ENCODE measurements around the gene ARID5B.

ARID5B gene

DNA sequence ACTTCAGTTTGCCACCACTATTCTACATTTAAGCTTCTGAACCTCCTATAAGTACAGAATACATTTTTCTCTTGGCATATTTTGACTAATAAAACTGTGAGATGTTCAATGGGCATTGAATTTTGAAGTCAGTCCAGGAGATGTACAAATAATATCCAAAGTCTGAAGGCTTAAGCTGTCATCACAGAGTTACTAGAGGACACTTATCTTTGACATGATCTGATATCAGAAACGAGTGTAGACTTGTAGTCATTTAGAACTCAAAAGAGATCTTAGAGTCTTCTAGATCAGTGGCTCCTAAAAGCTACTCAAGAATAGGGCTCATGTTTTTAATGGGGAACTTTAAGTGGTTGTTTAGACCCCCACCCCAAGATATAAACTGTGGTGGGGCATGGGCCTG, 160.5 kb downstream of the ARID5B start:
- ATAC-seq (ENCODE audit: insufficient read depth, low read depth) (no peak), DNase-seq (no peak)
- no peaks in the 10 kb centered on the region for H4K20me1 ChIP-seq (ENCODE audit: insufficient read depth, low read length)
- H3K9me3 ChIP-seq (ENCODE audit: insufficient read depth, low read length, severe bottlenecking): no peaks in the 10 kb centered on the region
- no peak overlapping the region for H2AFZ ChIP-seq (ENCODE audit: low read depth, low read length)
- H3K4me2 ChIP-seq (ENCODE audit: insufficient read depth, low read length): no peak overlapping the region
- no peaks in the 10 kb centered on the region for H3K4me1 ChIP-seq (ENCODE audit: insufficient read depth, low read length)
- no peaks in the 10 kb centered on the region for H3K27me3 ChIP-seq (ENCODE audit: insufficient read depth, low read length, poor library complexity)
- no peak for TF ChIP-seq EZH2 (IDR thresholded peaks at IDR 0.05; ENCODE audit: borderline replicate concordance, low read depth, low read length, severe bottlenecking)
- TF ChIP-seq, protein P1, sequence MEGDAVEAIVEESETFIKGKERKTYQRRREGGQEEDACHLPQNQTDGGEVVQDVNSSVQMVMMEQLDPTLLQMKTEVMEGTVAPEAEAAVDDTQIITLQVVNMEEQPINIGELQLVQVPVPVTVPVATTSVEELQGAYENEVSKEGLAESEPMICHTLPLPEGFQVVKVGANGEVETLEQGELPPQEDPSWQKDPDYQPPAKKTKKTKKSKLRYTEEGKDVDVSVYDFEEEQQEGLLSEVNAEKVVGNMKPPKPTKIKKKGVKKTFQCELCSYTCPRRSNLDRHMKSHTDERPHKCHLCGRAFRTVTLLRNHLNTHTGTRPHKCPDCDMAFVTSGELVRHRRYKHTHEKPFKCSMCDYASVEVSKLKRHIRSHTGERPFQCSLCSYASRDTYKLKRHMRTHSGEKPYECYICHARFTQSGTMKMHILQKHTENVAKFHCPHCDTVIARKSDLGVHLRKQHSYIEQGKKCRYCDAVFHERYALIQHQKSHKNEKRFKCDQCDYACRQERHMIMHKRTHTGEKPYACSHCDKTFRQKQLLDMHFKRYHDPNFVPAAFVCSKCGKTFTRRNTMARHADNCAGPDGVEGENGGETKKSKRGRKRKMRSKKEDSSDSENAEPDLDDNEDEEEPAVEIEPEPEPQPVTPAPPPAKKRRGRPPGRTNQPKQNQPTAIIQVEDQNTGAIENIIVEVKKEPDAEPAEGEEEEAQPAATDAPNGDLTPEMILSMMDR (IDR thresholded peaks at IDR 0.05; ENCODE audit: borderline replicate concordance, extremely low read depth, low read length, poor library complexity, severe bottlenecking): no peak
- no peak overlapping the region for H3K4me3 ChIP-seq (ENCODE audit: low read depth in 1 of 2, low read length in 2 of 2)
- no peak overlapping the region for H3K27ac ChIP-seq (ENCODE audit: low read length)
- no peaks in the 10 kb centered on the region for H3K36me3 ChIP-seq (ENCODE audit: insufficient read depth, low read length)
- no peaks in the 10 kb centered on the region for H3K79me2 ChIP-seq (ENCODE audit: insufficient read depth, low read length)
- H3K9ac ChIP-seq (ENCODE audit: low read depth, low read length): no peak overlapping the region

- DNase-seq (no peak), ATAC-seq (ENCODE audit: insufficient read depth, low read depth) (no peak)
- no peaks in the 10 kb centered on the region for H3K4me1 ChIP-seq (ENCODE audit: insufficient read depth, low read length)
- H3K9ac ChIP-seq (ENCODE audit: low read depth, low read length): no peak overlapping the region
- H3K27me3 ChIP-seq (ENCODE audit: insufficient read depth, low read length, poor library complexity): no peaks in the 10 kb centered on the region
- H3K27ac ChIP-seq (ENCODE audit: low read length): no peak overlapping the region
- no peaks in the 10 kb centered on the region for H3K9me3 ChIP-seq (ENCODE audit: insufficient read depth, low read length, severe bottlenecking)
- no peak overlapping the region for H2AFZ ChIP-seq (ENCODE audit: low read depth, low read length)
- no peaks in the 10 kb centered on the region for H4K20me1 ChIP-seq (ENCODE audit: insufficient read depth, low read length)
- H3K4me2 ChIP-seq (ENCODE audit: insufficient read depth, low read length): no peak overlapping the region
- no peaks in the 10 kb centered on the region for H3K36me3 ChIP-seq (ENCODE audit: insufficient read depth, low read length)
- H3K4me3 ChIP-seq (ENCODE audit: low read depth in 1 of 2, low read length in 2 of 2): no peak overlapping the region
- no peaks in the 10 kb centered on the region for H3K79me2 ChIP-seq (ENCODE audit: insufficient read depth, low read length)
- TF ChIP-seq, protein P1 (IDR thresholded peaks at IDR 0.05; ENCODE audit: borderline replicate concordance, extremely low read depth, low read length, poor library complexity, severe bottlenecking): no peak
- no peak for TF ChIP-seq EZH2 (IDR thresholded peaks at IDR 0.05; ENCODE audit: borderline replicate concordance, low read depth, low read length, severe bottlenecking)
Measured at GRCh38 chr10:62062752-62063512, 161.4 kb downstream of the ARID5B start.

DNA sequence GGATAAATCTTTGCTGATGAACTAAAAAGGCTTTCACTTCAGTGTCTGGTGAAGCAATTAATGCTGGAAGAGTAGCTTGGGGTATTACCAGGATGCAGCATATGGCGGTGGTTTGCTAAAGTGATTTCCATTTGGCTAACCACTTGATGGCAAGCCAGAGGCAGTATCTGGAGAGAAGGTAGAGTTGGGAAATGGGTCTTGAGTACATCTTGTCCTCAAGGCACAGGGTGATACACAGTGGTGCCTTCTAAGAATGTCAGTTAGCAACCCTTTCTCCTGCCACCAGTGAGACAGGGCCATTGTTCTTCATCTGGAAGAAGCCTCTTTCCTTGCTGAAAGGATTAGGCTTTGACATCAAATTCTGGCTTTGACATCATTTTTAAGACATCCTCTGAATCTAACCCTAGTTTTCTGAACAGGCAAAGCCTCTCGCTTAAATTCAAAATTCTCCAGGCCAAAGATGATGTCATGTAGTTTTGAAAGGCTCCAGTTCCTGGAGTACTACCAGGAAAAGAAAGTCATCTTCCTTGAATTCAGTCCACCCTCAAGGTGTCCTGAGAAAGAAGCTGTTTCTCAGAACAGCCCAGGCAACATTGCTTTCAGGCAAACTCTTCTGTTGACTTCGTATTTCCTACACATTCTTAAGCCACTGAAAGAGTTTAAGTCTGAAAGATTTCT, 162.4 kb downstream of the ARID5B start:
- H3K4me3 ChIP-seq (ENCODE audit: low read depth in 1 of 2, low read length in 2 of 2): no peak overlapping the region
- H3K9me3 ChIP-seq (ENCODE audit: insufficient read depth, low read length, severe bottlenecking): no peaks in the 10 kb centered on the region
- ATAC-seq (ENCODE audit: insufficient read depth, low read depth): no peak
- H3K27ac ChIP-seq (ENCODE audit: low read length): no peak overlapping the region
- no peak overlapping the region for H2AFZ ChIP-seq (ENCODE audit: low read depth, low read length)
- TF ChIP-seq, protein P1 (IDR thresholded peaks at IDR 0.05; ENCODE audit: borderline replicate concordance, extremely low read depth, low read length, poor library complexity, severe bottlenecking): no peak
- TF ChIP-seq EZH2 (IDR thresholded peaks at IDR 0.05; ENCODE audit: borderline replicate concordance, low read depth, low read length, severe bottlenecking): no peak
- no peaks in the 10 kb centered on the region for H3K27me3 ChIP-seq (ENCODE audit: insufficient read depth, low read length, poor library complexity)
- H3K36me3 ChIP-seq (ENCODE audit: insufficient read depth, low read length): no peaks in the 10 kb centered on the region
- H3K4me2 ChIP-seq (ENCODE audit: insufficient read depth, low read length): no peak overlapping the region
- H3K9ac ChIP-seq (ENCODE audit: low read depth, low read length): no peak overlapping the region
- no peaks in the 10 kb centered on the region for H3K79me2 ChIP-seq (ENCODE audit: insufficient read depth, low read length)
- H3K4me1 ChIP-seq (ENCODE audit: insufficient read depth, low read length): no peaks in the 10 kb centered on the region
- no peak for DNase-seq
- H4K20me1 ChIP-seq (ENCODE audit: insufficient read depth, low read length): no peaks in the 10 kb centered on the region
